ENCODE measurements around the gene SLC25A48.
"Not testable (repeated sequence)": the region's sequence is repeated elsewhere in the genome, so short reads cannot be mapped to it uniquely, and the experiment has no call there.

Gene SLC25A48

DNA sequence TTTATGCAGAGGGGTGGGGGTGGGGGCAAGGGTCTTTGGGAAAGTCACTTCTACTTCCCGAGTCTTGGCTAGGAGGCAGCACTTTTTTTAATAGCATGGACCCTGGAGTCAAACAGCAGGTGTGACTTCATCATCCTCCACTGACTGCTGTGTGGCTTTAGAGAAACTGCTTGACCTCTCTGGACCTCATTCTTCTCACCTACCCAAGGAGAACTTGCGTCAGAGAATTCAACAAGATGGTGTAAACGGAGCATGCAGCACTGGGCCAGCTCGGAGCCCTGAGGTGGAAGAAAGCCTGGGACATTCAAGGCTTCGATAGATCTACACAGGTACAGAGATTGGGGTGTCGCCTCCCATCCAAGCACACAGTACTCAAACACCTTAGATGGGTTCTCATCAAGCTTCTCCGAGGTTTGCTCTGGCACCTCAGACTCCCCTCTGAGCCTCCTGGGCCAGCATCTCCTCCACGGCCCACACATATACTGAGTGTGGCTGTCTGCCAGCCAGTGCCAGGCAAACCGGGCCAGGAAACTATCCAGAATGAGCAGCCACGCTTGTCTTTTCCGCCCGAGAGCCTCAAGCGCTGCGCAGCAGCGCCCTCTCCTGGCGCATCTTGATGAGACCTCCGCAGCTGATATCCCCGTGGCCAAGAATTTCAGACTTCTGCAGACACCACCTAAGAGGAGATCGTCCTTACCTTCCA lies 4.6 kb upstream of the SLC25A48 start:
- peak; percentile 84 for DNase-seq (ENCODE audit: low spot score)

DNA sequence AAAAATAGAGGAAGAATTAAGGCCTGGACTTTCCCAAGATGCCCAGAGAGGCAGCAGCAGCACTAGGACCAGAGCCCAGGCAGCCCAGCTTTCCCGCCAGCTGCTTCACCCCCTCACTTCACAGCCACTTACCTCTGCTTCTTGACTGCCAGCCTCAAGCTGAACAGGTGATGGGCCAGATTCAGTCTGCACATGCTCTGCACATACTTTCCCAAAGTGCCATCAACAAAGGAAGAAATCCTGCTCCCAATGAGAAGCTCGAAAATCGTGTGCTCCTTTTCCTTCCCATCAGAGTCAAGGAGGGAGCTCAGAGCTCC lies 4.1 kb upstream of the SLC25A48 start:
- no peak for DNase-seq (ENCODE audit: low spot score)

DNA sequence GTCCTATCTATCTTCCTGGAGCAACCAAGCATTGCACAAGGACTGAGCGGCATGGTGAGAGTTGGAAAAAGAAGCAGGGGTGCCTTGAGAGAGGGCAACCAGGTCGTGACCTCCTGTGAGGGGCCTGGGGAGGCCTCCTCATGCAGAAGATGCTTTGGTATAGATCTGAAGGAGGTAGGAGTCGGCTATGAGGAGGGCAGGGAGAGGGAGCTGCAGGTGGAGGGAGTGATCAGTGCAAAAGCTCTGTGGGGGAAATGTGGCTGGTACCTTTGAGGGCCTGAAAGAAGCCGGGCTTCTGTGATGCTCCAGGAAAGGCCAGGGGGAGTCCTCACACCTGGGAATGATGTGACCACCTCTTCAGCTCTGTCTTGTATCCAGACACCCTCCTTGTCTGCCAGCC lies 3.6 kb upstream of the SLC25A48 start:
- DNase-seq (ENCODE audit: low spot score), result no peak

DNA sequence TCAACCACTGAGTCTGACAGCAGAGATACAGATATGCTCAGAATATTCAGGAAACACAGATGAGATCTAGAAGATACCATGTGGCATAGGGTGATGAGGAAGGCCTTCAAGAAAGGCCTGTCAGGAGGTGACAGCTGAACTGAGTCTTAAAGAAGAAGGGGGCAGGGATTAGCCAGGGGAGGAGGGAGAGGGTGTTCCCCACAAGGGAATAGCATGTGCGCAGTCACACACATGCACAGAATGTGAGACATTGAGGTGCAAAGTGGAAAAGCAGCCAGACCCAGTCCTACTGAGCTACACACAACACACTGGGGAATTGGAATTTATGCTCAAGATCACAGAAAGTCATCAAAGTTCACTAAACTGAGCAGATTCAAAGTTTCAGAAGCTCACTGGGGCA lies 3.0 kb upstream of the SLC25A48 start:
- DNase-seq (ENCODE audit: low spot score), result no peak

DNA sequence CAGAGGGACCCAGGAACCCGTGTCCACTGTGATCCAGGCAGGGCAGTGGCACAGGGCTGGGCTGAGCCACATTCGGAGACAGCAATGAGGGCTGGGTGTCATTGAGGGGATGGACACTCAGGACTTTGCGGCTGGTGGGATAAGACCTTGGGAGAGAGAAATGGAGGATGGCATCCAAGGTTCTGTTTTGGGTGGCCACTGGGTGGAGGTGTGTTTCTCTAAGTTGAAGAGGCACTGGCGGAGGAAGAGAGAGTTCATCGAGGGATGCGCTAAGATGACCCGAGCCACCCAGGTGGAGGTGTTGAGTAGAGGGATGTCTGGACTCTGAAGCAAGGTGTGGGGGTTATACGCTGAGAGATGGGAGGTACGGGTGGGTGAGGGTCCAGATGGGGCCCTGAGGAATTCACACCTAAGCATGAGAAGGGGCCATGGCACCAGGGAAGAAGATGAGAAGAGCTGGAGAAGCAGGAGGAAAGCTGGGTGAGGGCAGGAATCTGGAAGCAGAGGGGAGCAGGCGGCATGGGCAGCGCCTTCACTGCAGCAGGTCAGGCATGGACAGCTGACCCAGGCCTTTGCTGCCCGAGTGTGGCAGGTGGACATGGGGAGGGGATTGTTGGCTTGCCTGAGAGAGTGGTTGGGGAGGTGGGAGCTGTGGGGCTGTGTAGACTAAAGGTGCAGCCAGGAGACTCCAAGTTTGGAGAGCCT lies 2.5 kb upstream of the SLC25A48 start:
- no peak for DNase-seq (ENCODE audit: low spot score)

DNA sequence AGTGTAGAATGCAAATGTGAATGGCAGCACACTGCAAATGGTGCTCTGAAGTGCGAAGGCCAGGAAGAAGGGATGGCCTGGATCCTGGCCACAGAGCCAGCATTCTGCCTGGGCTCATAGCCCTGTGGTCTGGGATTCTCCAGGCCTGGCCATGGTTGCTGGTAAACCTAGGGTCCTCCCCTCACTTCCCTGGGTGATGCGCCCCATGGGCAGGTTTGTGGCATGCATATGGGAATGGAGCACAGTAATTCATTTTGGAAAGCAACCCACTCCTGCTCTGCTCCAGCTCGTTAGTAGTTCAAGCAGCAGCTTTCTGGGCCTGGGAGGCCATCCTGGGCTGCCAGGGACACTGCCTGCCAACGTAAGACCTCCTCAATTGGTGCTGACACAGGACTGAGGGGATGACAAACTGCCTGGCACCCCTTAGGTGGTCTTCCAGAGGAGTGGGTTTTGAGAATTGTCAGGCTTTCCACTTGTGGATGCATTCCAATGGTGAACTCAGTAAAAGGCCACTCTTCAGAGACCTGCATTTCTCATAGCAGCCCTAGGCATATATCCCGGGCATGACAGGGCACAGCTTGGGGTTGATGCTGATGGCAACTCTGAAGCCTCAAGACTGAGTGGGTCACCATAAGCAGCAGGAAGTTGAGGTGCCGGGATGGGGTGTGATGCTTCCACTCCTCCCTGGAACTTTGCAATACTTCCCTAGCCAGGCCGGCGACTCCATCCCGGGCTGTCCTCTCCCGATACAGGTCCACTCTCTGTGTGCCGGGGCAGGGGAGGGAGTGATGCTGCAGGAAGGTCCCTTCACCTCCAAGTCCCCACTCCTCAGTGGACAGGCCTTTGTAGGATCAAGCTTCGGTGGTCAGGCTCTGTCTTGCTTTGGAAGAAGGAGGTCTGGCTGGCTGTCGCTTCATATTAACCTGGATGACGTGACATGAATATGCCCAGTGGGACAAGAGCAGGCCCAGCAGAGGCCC lies 1.2 kb upstream of the SLC25A48 start:
- DNase-seq (ENCODE audit: low spot score), result no peak

DNA sequence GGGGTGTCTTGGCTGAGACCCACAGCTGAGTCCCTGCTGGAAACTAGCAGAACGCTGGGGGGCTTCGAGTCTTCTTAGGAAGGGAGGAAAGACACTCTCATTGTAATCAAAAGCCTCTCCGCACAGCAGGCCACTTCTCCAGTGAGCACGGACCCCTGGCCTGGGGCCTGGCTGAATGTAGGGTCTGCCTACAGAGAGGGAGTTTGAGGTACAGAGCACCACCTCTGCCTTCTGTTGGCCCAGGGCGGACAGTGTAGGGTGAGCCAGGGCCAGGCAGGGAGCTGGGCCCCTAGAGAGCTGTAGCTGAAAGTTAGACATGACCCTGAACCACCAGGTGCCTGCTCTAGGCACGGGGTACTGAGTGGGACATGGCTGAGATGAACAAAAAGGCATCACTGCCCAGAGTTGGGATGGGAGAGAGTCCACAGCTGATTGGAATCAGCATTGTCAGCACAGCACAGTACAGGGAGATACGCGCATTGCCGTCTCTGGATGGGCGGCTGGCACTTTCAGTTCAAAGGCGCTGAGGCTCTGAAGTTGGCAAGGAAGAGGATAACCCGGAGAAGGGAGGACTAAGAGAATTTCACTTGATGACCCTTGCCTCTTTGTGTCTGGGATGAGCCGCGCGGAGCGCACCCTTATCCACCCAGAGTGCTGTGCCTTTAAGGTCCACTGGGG lies 363 bp upstream of the SLC25A48 start:
- no peak for DNase-seq (ENCODE audit: low spot score)

DNA sequence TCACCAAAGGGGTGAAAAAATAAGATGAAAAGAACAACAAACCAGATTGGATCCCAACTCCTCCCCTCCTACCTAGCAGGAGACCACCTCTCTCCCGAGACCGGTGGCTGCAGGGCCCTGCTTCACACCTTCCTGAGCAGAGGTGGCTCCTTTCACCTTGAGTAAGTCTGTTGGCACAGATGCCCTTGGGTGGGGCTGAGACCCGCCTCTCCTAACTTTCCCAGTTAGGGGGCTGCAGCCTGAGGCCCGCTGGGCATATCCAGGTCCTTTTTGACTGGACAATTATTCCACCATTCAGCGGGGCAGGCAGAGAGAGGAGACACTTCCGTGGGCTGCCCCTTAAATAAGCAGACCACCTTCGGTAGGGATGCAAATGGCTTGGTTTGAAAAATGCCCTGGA lies 1.3 kb downstream of the SLC25A48 start:
- DNase-seq (ENCODE audit: low spot score), result no peak

DNA sequence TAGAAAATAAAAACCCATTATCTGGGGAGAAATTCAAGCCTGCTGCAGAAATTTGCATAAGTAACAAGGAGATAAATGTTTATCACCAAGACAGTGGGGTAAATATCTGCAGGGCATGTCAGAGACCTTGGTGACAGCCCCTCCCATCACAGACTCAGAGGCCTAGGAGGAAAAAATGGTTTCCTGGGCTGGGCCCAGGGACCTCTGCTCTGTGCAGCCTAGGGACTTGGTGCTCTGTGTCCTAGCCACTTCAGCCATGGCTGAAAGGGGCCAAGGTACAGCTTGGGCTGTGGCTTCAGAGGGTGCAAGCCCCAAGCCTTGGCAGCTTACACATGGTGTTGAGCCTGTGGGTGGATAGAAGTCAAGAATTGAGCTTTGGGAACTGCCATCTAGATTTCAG lies 3.9 kb downstream of the SLC25A48 start:
- DNase-seq (ENCODE audit: low spot score), result not testable (repeated sequence)

DNA sequence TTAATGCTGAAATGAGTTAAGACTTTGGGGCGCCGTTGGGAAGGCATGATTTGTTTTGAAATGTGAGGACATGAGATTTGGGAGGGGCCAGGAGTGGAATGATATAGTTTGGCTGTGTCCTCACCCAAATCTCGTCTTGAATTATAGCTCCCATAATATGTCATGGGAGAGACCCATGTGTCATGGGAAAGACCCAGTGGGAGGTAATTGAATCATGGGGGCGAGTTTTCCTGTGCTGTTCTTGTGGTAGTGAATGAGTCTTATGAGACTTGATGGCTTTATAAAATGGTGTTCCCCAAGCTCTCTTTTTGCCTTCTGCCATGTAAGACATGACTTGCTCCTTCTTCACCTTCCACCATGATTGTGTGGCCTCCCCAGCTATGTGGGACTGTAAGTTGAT lies 5.1 kb downstream of the SLC25A48 start:
- DNase-seq (ENCODE audit: low spot score), result no peak

DNA sequence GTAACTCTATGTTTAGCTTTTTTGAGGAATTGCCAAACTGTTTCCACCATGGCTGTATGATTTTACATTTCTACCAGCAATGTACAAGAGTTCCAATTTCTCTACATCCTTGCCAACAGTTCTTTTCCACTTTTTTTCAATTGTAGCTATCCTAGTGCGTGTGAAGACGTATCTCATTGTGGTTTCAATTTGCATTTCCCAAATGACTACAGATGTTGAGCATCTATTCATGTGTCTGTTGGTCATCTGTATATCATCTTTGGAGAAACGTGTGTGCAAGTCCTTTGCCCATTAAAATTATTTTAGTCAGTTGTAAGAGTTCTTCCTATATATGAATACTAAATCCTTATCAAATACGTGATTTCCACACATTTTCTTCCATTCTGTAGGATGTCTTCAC lies 6.5 kb downstream of the SLC25A48 start:
- DNase-seq (ENCODE audit: low spot score), result no peak

DNA sequence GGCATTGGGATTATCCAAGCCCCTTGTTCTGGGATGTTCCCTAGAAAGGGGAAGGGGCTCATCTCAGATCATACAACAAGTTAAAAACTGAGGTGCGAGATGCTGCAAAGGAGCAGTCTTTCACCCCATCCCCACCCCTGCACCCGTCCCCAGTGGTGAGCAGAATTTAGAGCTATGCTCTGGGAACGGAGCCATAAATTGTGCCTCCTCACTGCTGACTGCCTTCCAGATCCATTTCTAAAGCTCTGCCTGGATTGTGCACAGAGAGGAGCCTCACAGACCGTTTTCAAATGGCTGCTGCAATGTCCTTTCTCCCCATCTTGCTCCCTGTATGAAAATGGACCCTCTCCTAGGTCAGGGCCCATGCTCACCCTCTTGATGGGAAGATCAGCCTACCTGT lies 8.3 kb downstream of the SLC25A48 start:
- DNase-seq (ENCODE audit: low spot score), result no peak

DNA sequence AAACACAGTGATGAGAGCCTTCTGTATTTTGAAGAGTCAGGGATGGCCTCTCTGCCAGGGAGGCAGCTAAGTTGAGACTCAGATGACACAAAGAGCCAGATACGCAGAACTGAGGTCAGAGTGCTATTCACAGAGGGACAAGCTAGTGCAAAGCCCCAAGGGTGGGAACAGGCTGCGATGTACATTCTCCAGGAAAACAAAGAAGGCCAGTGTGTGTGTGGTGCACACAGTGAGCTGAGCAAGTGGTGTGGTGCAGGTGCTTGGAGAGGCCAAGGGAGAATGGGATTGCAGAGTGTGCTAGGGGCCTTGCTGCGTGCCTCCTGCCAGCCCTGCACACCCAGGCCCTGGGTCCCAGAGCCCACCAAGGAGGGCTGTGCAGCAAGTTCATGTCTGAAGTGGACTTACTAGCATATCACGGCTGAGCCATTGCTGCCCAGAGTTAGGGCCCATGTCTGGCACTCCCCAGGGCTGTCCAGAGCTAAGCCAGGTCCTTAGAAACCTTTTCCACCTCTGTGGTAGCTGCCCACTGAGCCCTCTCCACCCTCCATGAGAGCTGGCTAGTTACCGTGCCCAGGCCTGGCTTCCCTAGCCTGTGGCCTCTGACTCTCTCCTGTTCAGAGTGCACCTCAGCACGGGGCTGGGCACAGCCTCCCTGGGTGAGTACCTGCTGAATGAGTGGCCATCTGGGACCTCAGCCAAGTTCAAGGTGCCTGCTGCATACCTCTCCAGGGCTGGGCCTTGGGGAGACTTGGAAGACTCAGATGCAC lies 9.3 kb downstream of the SLC25A48 start:
- DNase-seq (ENCODE audit: low spot score), result no peak

DNA sequence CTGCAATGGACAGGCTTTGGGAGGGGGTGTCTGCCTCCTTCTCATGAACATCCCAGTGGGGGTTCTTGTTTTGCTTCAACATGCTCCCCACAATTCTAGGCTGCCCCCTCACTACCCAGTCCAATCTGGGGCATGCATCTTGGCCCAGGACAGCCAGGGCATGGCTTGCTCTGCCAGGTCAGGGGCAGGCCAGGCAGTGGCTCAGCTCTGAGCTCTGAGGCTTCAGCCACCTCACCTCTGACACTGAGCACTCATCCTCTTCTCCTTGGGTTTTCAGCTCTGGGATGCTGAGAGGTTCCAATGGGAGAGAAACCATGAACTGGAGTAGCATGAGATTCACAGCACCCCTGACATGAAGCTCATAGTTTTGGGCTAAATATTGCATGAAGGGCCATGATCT lies 11.8 kb downstream of the SLC25A48 start:
- no peak for DNase-seq (ENCODE audit: low spot score)

DNA sequence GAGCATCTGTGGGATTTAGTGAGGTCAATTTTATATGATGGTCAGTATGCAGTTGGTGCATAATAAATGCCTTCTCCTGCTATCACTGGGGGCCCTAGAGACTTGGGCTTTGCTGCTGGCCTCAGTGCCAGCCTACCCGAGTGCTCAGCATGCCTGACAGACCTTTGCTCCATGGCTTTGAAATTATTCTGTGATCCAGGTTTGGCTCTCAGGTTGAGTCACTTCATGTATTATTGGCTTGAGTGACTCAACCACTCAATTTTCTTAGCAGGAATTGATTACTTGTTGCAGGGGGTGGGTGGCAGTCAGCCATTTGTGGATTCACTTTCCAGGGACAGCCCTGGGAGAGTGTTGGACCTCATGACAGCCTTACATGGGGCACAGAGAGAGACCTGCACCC lies 13.5 kb downstream of the SLC25A48 start:
- no peak for DNase-seq (ENCODE audit: low spot score)

DNA sequence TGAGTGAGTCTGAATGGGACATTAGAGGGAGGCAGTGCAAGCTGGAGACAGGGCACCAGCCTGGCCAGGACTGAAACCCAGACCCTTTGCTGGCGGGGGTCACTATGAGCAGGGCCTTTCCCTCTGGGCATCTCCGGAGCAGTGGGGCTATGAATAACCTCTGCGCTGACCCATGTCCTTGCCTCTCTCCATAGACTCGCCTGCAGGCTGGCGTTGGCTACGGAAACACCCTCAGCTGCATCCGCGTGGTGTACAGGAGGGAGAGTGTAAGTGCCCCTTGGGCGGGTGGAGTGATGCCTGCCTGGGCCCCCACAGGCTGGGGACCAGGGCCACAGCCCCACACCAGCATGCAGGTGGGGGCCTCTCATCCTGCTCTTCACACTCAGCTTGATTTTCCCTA lies 15.8 kb downstream of the SLC25A48 start:
- no peak for DNase-seq (ENCODE audit: low spot score)

DNA sequence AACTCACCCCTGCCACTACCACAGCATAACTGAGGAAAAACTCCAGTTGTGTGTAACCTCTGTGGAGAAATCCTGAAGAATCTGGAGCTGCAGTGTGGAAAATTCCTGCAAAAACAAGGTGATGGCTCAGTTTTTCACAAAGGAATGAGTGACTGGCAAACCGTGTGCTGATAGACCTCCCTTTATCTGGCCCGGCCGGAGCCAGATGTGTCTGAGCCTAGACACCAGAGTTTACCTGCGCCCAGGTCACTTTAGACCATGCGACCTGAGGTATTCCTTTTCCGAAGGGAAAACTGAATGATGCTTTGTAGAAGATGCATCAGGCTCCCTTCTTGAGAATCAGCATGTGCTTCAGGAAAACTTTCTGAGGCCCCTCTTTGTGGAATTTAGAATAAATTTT lies 16.2 kb downstream of the SLC25A48 start:
- no peak for DNase-seq (ENCODE audit: low spot score)

DNA sequence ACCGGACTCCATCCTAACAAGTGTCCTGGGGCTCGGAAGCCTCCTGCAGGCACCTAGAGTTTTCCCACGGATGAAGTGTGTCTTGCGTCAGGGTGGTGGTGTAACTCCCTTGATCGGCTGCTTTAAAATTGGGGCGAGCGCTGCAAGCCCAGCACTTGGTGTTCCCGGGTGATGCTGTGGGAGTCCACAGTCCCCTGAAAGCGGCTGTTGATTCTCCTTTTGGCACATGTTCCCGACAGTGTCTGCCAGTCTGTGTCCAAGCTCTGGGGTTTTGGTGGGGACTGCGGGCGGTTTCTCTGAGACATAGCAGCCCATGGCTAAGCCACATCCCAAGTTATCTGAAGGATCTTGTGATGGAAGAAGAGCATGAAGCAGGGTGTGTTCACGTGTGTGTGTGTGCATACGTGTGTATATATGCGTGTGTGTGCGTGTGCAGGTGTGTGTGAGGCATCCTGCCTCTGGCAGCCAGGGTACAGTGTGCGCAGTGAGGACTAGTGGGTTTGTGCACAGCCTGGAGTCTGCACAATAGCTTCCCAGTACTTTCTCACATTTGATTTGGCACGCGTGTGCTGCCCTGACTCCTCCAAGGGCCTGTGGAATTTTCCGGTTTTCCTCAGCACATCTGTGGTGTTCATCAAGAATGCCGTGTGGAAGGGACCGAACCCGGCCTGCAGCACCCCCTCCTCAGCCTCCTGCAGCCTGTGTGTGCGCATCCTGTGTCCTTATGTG lies 16.9 kb downstream of the SLC25A48 start:
- no peak for DNase-seq (ENCODE audit: low spot score)

DNA sequence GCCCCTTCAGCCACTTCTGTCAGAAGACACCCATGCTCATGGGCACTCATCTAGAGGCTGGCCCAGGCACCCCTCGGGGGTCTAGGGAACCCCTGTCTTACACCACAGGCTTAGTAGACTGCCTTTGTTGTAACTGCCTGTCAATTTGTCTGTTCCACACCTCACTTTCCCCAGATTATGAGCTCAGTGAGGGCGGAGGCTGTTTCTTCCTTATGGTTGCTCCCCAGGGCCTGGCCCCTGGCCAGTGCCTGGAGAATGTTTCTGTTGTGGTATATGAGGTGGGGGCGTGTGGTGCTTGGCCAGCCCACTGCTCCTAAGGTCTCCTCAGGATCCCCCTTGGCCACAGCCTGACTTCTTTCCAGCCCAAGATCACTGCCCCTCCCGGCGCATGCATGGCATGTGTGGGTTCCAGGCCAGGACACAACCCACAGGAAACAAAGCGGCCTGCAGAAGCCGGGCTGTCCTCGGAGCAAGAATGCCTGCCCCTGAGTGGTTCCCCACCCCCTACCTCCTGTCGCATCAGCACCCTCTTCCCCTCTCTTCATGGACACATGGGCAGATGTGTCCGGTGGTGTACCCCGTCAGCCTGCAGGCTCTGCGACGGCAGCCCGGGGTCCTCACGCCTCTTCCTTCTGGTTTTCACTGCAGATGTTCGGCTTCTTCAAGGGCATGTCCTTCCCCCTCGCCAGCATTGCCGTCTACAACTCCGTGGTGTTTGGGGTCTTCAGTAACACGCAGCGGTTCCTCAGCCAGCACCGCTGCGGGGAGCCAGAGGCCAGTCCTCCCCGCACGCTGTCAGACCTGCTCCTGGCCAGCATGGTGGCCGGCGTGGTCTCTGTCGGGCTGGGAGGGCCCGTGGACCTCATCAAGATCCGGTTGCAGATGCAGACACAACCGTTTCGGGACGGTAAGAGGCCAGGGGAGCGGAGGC lies 17.7 kb downstream of the SLC25A48 start:
- DNase-seq (ENCODE audit: low spot score), result no peak

Measured in iPS-NIHi11 (cell line).